Measurements from ENCODE around the gene ZNF195. TPM values are rescaled to one million over a fixed set of nuclear protein-coding genes. Genes with fewer than 3 reads are reported as not detected.
A peak's percentile ranks its signal among the peaks of the same experiment; 100 is the strongest.
"Not testable (repeated sequence)": the region's sequence is repeated elsewhere in the genome, so short reads cannot be mapped to it uniquely, and the experiment has no call there.

The ZNF195 gene
- total and polyA plus RNA-seq, 4 donors: 6.0 to 18.4 (median 11.4) TPM

DNA sequence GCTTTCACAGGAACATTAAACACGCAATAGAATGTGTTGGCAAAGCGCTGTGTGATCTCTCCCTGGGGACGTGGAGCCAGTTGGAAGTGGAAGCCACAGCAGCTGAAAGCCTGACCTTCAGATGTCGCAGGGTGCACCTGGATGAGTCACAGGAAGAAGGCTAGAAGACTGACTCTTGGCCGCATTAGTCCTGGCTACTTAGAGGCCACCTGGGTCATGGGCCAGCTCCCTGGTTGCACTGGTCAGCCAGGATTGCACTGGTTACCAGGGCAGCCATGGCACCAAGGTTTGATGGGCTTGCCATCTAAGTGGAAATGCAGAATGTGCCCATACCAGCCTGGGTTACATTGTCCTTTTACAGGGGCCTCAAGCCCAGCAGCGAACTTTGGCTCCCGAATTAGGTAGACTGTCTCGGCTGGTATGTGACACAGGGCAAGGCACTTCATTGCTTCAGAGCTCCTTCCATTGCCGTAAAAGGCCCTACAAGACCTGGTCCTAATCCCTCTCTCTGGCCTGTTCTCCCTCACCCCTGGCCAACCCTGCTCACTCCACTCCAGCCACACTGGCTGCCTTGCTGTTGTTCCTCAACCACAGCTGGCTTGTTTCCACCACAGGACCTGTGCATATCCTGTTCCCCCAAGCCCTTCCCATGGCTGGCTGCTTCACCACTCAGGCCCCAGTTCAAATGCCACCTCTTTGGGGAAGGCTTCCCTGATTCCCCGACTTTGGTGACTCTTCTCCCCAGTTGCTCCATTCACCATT is 41.5 kb upstream of the ZNF195 start:
- not testable (repeated sequence) for H3K9me3 ChIP-seq (ENCODE audit: control insufficient read depth, low read length); ATAC-seq (ENCODE audit: low FRiP score); H3K4me3 ChIP-seq (ENCODE audit: low read length in 2 of 2); H3K36me3 ChIP-seq (ENCODE audit: control insufficient read depth in 1 of 2, insufficient read depth in 2 of 2, low read length in 1 of 2); H3K27ac ChIP-seq (ENCODE audit: low read depth in 1 of 2, low read length in 2 of 2); DNase-seq; H3K27me3 ChIP-seq (ENCODE audit: control insufficient read depth in 1 of 2, insufficient read depth in 2 of 2, low read length in 1 of 2); H3K4me1 ChIP-seq (ENCODE audit: control insufficient read depth in 1 of 2, insufficient read depth in 2 of 2, low read length in 2 of 2)
- WGBS, 2 donors: 44 to 55% methylated on average over 8 to 10 of the region's 10 CpGs
- intact Hi-C loops (cut with DNase I): loop anchor here in 1 of 2 donors (5.0 kb wide), 1 partner anchor 43 kb away; the partner anchor contains the start of gene ZNF195

DNA sequence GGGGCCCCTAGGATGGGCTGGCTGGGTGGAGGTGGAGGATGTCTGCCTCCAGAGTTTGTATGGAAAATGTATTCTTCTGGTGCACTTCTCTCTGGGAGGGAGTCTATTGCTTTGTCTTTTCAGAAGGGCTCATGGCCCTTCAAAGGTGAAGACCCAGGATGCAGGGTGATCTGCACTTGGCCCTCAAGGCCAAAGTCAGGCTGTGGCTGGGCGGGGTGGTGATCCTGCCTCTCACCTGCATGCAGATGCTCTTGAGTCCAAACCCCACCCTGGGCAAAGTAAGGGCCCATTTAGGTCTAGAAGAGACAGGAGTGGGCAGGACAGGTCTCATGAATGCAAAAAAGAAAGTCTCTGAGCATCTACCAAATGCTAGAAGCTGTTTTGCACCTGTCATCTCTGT is 40.5 kb upstream of the ZNF195 start:
- H3K27ac ChIP-seq (ENCODE audit: low read depth in 1 of 2, low read length in 2 of 2); H3K4me1 ChIP-seq (ENCODE audit: control insufficient read depth in 1 of 2, insufficient read depth in 2 of 2, low read length in 2 of 2); H3K4me3 ChIP-seq (ENCODE audit: low read length in 2 of 2); H3K9me3 ChIP-seq (ENCODE audit: control insufficient read depth, low read length); ATAC-seq (ENCODE audit: low FRiP score); H3K36me3 ChIP-seq (ENCODE audit: control insufficient read depth in 1 of 2, insufficient read depth in 2 of 2, low read length in 1 of 2); H3K27me3 ChIP-seq (ENCODE audit: control insufficient read depth in 1 of 2, insufficient read depth in 2 of 2, low read length in 1 of 2); DNase-seq; intact Hi-C loops (cut with DNase I): not testable (repeated sequence)
- 96 to 100% methylated on average over 1 of the region's 1 CpG for WGBS, 2 donors

DNA sequence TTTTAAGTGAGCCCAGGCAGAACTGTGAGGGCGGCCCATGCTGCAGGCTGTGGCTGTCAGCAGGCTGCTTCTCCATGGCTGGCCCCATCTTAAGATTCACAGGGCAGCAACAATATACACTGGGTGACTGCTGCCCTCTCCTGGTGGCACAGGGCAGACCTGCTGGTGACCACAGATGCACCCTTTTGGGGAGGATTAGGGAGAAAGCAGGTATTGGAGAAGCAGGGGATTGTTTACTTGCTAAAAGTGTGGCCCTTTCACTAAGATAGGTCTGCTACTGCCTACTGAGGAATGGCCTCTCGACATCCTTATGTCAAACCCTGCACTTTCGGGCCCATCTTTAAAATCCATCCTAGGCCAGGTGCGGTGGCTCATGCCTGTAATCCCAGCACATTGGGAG is 38.1 kb upstream of the ZNF195 start:
- H3K4me1 ChIP-seq (ENCODE audit: control insufficient read depth in 1 of 2, insufficient read depth in 2 of 2, low read length in 2 of 2); intact Hi-C loops (cut with DNase I); H3K9me3 ChIP-seq (ENCODE audit: control insufficient read depth, low read length); DNase-seq; ATAC-seq (ENCODE audit: low FRiP score); H3K36me3 ChIP-seq (ENCODE audit: control insufficient read depth in 1 of 2, insufficient read depth in 2 of 2, low read length in 1 of 2); H3K4me3 ChIP-seq (ENCODE audit: low read length in 2 of 2); H3K27me3 ChIP-seq (ENCODE audit: control insufficient read depth in 1 of 2, insufficient read depth in 2 of 2, low read length in 1 of 2); H3K27ac ChIP-seq (ENCODE audit: low read depth in 1 of 2, low read length in 2 of 2): not testable (repeated sequence)
- WGBS, 2 donors: 49 to 76% methylated on average over 4 of the region's 4 CpGs

DNA sequence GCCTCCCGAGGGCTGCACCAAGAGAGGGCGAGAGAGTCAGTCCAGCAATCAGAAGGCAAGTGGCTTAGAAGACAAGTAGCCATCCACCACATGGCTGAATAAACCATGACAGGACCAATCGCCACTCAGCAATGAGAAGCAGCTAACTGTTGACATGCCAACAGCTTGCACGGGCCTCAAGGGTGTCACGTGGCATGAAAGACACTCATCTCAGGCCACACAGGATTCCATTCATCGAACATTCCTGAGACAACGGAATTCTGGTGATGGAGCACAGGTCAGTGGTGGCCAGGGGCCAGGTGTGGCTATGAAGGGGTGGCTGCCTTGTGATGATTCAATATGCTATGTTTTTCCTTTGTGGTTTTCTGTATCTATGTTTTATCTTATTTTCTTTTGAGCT is 36.4 kb upstream of the ZNF195 start:
- H3K4me3 ChIP-seq (ENCODE audit: low read length in 2 of 2); H3K27me3 ChIP-seq (ENCODE audit: control insufficient read depth in 1 of 2, insufficient read depth in 2 of 2, low read length in 1 of 2); H3K36me3 ChIP-seq (ENCODE audit: control insufficient read depth in 1 of 2, insufficient read depth in 2 of 2, low read length in 1 of 2); ATAC-seq (ENCODE audit: low FRiP score); DNase-seq; H3K27ac ChIP-seq (ENCODE audit: low read depth in 1 of 2, low read length in 2 of 2); H3K4me1 ChIP-seq (ENCODE audit: control insufficient read depth in 1 of 2, insufficient read depth in 2 of 2, low read length in 2 of 2); intact Hi-C loops (cut with DNase I); H3K9me3 ChIP-seq (ENCODE audit: control insufficient read depth, low read length): not testable (repeated sequence)
- WGBS, 2 donors: 86 to 88% methylated on average over 7 of the region's 7 CpGs

DNA sequence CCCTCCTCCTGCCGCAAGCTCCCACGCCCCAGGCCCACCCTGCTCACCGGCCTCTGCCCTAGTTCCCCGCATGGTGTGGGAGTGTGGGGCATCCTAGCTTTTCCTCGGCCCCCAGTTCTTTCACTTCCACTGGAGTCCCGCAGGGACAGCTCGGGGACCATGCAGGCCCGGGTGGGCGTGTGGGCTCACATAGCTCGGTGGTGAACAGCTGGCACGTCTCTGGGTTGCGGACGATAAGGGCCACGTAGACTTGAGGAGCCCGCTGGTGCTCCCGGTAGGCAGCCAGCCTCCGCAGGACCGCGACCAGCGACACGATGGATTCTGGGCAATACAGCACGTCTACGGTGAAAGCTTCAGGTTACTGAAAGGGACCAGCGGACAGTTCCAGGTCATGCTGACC is 34.7 kb upstream of the ZNF195 start:
- intact Hi-C loops (cut with DNase I); H3K27me3 ChIP-seq (ENCODE audit: control insufficient read depth in 1 of 2, insufficient read depth in 2 of 2, low read length in 1 of 2); H3K4me3 ChIP-seq (ENCODE audit: low read length in 2 of 2); ATAC-seq (ENCODE audit: low FRiP score); H3K36me3 ChIP-seq (ENCODE audit: control insufficient read depth in 1 of 2, insufficient read depth in 2 of 2, low read length in 1 of 2); H3K9me3 ChIP-seq (ENCODE audit: control insufficient read depth, low read length); H3K4me1 ChIP-seq (ENCODE audit: control insufficient read depth in 1 of 2, insufficient read depth in 2 of 2, low read length in 2 of 2); H3K27ac ChIP-seq (ENCODE audit: low read depth in 1 of 2, low read length in 2 of 2): not testable (repeated sequence)
- WGBS, 2 donors: 84 to 87% methylated on average over 24 of the region's 24 CpGs
- peak in 1 of 2 donors; percentile 71 for DNase-seq

DNA sequence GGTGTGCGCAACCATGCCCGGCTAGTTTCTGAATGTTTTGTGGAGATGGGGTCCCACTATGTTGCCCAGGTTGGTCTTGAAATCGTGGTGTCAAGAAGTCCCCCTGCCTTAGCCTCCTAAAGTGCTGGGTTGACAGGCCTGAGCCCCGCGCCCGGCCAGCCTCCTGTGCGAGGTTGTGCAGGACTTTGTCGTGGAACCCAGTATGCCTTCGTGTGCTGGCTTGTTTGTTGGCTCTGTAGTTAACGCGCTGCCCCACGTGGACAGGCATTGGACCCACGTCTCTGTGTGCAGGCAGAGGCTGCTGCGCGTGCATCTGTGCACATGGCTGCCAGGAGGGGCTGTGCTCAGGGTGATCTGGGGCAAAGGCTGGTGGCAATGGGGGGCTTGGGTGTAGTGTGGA is 33.9 kb upstream of the ZNF195 start:
- H3K27me3 ChIP-seq (ENCODE audit: control insufficient read depth in 1 of 2, insufficient read depth in 2 of 2, low read length in 1 of 2): no peaks in the 10 kb centered on the region
- intact Hi-C loops (cut with DNase I): no loop called here
- ATAC-seq (ENCODE audit: low FRiP score): no peak
- no peak overlapping the region for H3K27ac ChIP-seq (ENCODE audit: low read depth in 1 of 2, low read length in 2 of 2)
- no peaks in the 10 kb centered on the region for H3K9me3 ChIP-seq (ENCODE audit: control insufficient read depth, low read length)
- DNase-seq: no peak
- 84 to 96% methylated on average over 15 of the region's 15 CpGs for WGBS, 2 donors
- no peaks in the 10 kb centered on the region for H3K4me1 ChIP-seq (ENCODE audit: control insufficient read depth in 1 of 2, insufficient read depth in 2 of 2, low read length in 2 of 2)
- no peaks in the 10 kb centered on the region for H3K36me3 ChIP-seq (ENCODE audit: control insufficient read depth in 1 of 2, insufficient read depth in 2 of 2, low read length in 1 of 2)
- no peak overlapping the region for H3K4me3 ChIP-seq (ENCODE audit: low read length in 2 of 2)

DNA sequence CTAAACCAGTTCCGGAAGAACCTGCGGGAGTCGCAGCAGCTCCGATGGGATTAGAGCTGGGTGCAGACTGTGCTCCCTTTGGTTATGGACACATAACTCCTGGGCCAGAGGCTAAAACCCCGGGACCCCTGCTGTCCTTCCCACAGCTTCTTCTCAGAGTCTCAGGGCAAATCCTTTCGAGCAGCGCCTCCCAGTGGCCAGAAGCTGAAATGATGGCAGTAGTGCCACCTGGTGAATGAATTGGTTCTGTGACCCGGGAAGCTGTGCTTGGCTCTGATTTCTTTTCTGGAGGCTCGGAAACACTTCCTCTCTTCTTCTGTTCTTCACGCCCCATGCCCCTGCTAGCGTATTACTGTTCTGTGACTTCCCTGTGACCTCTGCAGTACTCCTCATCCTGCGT is 29.8 kb upstream of the ZNF195 start:
- H3K4me1 ChIP-seq (ENCODE audit: control insufficient read depth in 1 of 2, insufficient read depth in 2 of 2, low read length in 2 of 2); H3K27ac ChIP-seq (ENCODE audit: low read depth in 1 of 2, low read length in 2 of 2); H3K36me3 ChIP-seq (ENCODE audit: control insufficient read depth in 1 of 2, insufficient read depth in 2 of 2, low read length in 1 of 2); ATAC-seq (ENCODE audit: low FRiP score); H3K27me3 ChIP-seq (ENCODE audit: control insufficient read depth in 1 of 2, insufficient read depth in 2 of 2, low read length in 1 of 2); intact Hi-C loops (cut with DNase I); H3K9me3 ChIP-seq (ENCODE audit: control insufficient read depth, low read length); H3K4me3 ChIP-seq (ENCODE audit: low read length in 2 of 2): not testable (repeated sequence)
- WGBS, 2 donors: 27 to 29% methylated on average over 12 of the region's 12 CpGs
- peak; percentile 76 to 84 for DNase-seq

DNA sequence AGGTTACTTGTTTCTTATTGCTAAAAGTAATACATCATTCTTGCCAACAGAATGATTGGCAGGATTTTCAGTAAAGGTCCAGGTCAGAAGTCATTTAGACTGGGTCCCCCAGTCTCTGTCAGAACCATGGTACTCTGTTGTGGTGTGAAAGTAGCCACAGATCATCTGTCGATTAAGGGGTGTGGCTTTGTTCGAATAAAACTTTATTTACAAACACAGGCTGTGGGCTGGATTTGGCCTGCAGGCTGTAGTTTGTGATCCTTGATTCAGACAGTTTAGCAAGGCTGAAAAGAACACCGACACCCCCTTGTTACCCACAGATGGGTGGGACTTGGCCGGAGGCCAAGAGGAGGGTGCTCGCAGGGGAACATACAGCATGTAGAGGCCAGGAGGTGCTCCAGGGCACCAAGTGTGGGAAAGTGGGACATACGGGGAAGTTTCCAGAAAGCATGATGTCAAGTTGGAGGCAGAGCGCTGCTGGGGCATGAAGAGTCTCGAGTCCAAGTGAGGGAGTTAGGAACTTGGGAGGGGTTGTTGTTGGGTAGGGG is 29.2 kb upstream of the ZNF195 start:
- H3K27me3 ChIP-seq (ENCODE audit: control insufficient read depth in 1 of 2, insufficient read depth in 2 of 2, low read length in 1 of 2); H3K27ac ChIP-seq (ENCODE audit: low read depth in 1 of 2, low read length in 2 of 2); DNase-seq; H3K4me1 ChIP-seq (ENCODE audit: control insufficient read depth in 1 of 2, insufficient read depth in 2 of 2, low read length in 2 of 2); H3K4me3 ChIP-seq (ENCODE audit: low read length in 2 of 2); H3K36me3 ChIP-seq (ENCODE audit: control insufficient read depth in 1 of 2, insufficient read depth in 2 of 2, low read length in 1 of 2); ATAC-seq (ENCODE audit: low FRiP score); H3K9me3 ChIP-seq (ENCODE audit: control insufficient read depth, low read length); intact Hi-C loops (cut with DNase I): not testable (repeated sequence)
- 68 to 71% methylated on average over 8 of the region's 8 CpGs for WGBS, 2 donors

DNA sequence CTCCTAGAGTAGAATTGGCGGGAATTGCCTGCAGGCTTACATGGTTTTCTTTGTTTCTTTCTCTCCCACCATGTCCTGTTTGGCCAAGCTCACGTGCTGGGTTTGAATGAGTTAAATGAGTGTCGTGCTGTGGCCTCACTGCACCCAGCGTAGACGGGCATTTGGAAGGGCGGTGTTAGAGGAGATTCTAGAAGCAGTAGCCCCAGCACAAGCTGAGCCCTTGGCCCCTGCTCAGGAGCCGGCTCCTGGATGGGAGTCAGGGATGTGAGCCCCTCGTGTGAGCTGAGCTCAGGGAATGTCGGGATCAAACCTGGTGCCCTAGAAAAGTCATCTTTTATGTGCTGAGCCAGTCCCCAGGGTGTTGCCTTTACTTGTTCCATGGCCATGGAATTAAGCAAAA is 28.0 kb upstream of the ZNF195 start:
- whole genome bisulfite sequencing, 2 donors: 79 to 86% methylated on average over 9 of the region's 9 CpGs
- H3K27ac ChIP-seq (ENCODE audit: low read depth in 1 of 2, low read length in 2 of 2); H3K36me3 ChIP-seq (ENCODE audit: control insufficient read depth in 1 of 2, insufficient read depth in 2 of 2, low read length in 1 of 2); DNase-seq; H3K9me3 ChIP-seq (ENCODE audit: control insufficient read depth, low read length); intact Hi-C loops (cut with DNase I); ATAC-seq (ENCODE audit: low FRiP score); H3K4me3 ChIP-seq (ENCODE audit: low read length in 2 of 2); H3K4me1 ChIP-seq (ENCODE audit: control insufficient read depth in 1 of 2, insufficient read depth in 2 of 2, low read length in 2 of 2); H3K27me3 ChIP-seq (ENCODE audit: control insufficient read depth in 1 of 2, insufficient read depth in 2 of 2, low read length in 1 of 2): not testable (repeated sequence)

Measured in aorta (tissue), 5 donors.